K562 (cell line): Measurements from ENCODE around the gene ARL4C.

ENCODE experiments used
- ILF3 ChIP-seq: fragments of 450-650 bp; IDR thresholded peaks from 2 replicates; pipeline ENCODE4 v1.6.1; 2018; ENCODE audit warnings: antibody characterized with exemption, mild to moderate bottlenecking, moderate library complexity, borderline replicate concordance
- KLF10 ChIP-seq: fragments of 250-450 bp; sonication (Bioruptor Pico); IDR thresholded peaks from 2 replicates; pipeline ENCODE4 v1.6.1; 2021; ENCODE audit warnings: matching md5 sums
- MAZ ChIP-seq, 2 experiments: fragments of 450-650 bp in 1 of 2; sonication (generic) in 1 of 2; formaldehyde crosslinking; IDR thresholded peaks in 1 of 2; conservative IDR thresholded peaks in 1 of 2; 2 replicates each; pipeline versions ENCODE4 v1.4.0 to v1.5.0; 2020; ENCODE audit warnings: mild to moderate bottlenecking in 1 of 2, missing genetic modification reagents in 1 of 2
- POLR2A ChIP-seq: fragments of 450-650 bp; conservative IDR thresholded peaks from 2 replicates; pipeline ENCODE4 v1.6.1; 2016
- POLR2AphosphoS5 ChIP-seq: IDR thresholded peaks from 2 replicates; pipeline ENCODE4 v1.6.1; 2011; ENCODE audit warnings: mild to moderate bottlenecking, low read depth, low read length, moderate library complexity; ENCODE audit not compliant: control insufficient read depth, insufficient read depth
- ZNF146 ChIP-seq: IDR thresholded peaks from one replicate; pipeline ENCODE4 v1.6.1; 2018; ENCODE audit warnings: missing compliant biosample characterization; ENCODE audit not compliant: unreplicated experiment
- ZNF311 ChIP-seq: fragments of 250-450 bp; sonication (Bioruptor Pico); IDR thresholded peaks from 2 replicates; pipeline ENCODE4 v1.4.0; 2020; ENCODE audit warnings: mild to moderate bottlenecking, moderate library complexity
- TF ChIP-seq, protein P1 (sequence below): fragments of 450-650 bp; IDR thresholded peaks from 2 replicates; pipeline ENCODE4 v1.6.1; 2016; ENCODE audit warnings: low read depth

- TF ChIP-seq POLR2A (no peak), ILF3 (no peak), KLF10 (CRISPR knock-in tag) (no peak), POLR2AphosphoS5 (no peak), ZNF311 (CRISPR knock-in tag) (no peak), MAZ (CRISPR knock-in tag; conservative IDR thresholded peaks at IDR 0.05 in 1 of 2, IDR thresholded peaks at IDR 0.05 in 1 of 2) (no peak), ZNF146 (CRISPR knock-in tag) (no peak)
- TF ChIP-seq, protein P1, sequence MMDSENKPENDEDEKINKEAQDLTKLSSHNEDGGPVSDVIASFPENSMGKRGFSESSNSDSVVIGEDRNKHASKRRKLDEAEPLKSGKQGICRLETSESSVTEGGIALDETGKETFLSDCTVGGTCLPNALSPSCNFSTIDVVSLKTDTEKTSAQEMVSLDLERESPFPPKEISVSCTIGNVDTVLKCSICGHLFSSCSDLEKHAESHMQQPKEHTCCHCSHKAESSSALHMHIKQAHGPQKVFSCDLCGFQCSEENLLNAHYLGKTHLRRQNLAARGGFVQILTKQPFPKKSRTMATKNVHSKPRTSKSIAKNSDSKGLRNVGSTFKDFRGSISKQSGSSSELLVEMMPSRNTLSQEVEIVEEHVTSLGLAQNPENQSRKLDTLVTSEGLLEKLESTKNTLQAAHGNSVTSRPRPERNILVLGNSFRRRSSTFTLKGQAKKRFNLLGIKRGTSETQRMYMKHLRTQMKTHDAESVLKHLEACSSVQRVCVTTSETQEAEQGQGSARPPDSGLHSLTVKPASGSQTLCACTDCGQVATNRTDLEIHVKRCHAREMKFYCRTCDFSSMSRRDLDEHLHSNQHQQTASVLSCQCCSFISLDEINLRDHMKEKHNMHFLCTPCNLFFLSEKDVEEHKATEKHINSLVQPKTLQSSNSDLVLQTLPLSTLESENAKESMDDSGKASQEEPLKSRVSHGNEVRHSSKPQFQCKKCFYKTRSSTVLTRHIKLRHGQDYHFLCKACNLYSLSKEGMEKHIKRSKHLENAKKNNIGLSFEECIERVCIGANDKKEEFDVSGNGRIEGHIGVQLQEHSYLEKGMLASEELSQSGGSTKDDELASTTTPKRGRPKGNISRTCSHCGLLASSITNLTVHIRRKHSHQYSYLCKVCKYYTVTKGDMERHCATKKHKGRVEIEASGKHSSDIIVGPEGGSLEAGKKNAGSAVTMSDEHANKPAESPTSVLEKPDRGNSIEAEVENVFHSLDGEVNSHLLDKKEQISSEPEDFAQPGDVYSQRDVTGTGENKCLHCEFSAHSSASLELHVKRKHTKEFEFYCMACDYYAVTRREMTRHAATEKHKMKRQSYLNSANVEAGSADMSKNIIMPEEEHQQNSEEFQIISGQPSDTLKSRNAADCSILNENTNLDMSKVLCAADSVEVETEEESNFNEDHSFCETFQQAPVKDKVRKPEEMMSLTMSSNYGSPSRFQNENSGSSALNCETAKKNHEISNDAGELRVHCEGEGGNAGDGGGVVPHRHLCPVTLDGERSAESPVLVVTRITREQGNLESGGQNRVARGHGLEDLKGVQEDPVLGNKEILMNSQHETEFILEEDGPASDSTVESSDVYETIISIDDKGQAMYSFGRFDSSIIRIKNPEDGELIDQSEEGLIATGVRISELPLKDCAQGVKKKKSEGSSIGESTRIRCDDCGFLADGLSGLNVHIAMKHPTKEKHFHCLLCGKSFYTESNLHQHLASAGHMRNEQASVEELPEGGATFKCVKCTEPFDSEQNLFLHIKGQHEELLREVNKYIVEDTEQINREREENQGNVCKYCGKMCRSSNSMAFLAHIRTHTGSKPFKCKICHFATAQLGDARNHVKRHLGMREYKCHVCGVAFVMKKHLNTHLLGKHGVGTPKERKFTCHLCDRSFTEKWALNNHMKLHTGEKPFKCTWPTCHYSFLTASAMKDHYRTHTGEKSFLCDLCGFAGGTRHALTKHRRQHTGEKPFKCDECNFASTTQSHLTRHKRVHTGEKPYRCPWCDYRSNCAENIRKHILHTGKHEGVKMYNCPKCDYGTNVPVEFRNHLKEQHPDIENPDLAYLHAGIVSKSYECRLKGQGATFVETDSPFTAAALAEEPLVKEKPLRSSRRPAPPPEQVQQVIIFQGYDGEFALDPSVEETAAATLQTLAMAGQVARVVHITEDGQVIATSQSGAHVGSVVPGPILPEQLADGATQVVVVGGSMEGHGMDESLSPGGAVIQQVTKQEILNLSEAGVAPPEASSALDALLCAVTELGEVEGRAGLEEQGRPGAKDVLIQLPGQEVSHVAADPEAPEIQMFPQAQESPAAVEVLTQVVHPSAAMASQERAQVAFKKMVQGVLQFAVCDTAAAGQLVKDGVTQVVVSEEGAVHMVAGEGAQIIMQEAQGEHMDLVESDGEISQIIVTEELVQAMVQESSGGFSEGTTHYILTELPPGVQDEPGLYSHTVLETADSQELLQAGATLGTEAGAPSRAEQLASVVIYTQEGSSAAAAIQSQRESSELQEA, result no peak
Measured at GRCh38 chr2:234495251-234496054, 1.4 kb downstream of the ARL4C start.
